ENCODE measurements around the gene BCAS3. TPM values are rescaled to one million over a fixed set of nuclear protein-coding genes. Genes with fewer than 3 reads are reported as not detected.

BCAS3 gene
- total RNA-seq, 1 donor from 2014 or later = 35.7 TPM

- peaks cover 3% of the 10 kb centered on the region for H3K36me3 Mint-ChIP-seq (ENCODE audit: unreplicated experiment)
Observed at GRCh38 chr17:61276806-61277205, 599.2 kb downstream of the BCAS3 start.

DNA sequence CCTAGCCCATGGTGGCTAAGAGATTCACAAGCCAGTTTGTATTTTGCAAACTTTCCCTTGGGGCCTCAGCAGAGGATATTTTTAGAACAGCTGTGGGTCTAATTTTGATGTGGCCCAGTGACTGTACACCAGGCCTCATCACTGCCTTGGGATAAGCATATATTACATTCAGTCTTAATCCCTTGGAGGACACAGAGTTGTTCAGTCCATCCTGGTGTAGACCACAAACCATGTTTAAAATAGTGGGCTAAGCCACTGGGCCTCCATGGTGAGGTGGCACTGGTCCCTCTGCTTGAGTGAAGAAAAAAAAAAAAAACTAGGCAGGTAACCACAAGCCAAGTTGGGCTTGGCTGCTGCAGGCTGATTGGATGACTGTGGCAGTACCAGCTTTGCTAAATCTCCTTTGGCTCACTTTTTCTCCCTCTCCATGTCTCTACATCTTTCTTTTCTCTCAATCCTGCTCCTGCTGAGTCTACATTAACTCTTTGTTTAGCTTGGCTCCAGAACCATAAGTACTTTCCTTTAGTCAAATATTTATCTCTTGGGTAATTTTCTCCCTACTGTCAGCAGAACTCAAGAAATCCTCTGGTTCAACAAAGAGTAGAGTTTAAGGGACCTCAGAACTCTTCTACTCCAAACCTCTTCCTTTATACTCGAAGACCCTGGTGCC, 602.0 kb downstream of the BCAS3 start:
- no peak overlapping the region for H3K4me3 Mint-ChIP-seq (ENCODE audit: unreplicated experiment)
- H3K27ac Mint-ChIP-seq (ENCODE audit: unreplicated experiment) = peak overlapping the region; percentile 58
- no peaks in the 10 kb centered on the region for H3K27me3 Mint-ChIP-seq (ENCODE audit: unreplicated experiment)
- H3K4me1 Mint-ChIP-seq (ENCODE audit: unreplicated experiment) = peaks cover 21% of the 10 kb centered on the region
- DNase-seq (ENCODE audit: extremely low spot score, unreplicated experiment) = no peak
- peaks cover 5% of the 10 kb centered on the region for H3K9me3 Mint-ChIP-seq (ENCODE audit: unreplicated experiment)
- no peak for TF ChIP-seq CTCF (IDR thresholded peaks at IDR 0.05)
- H3K36me3 Mint-ChIP-seq (ENCODE audit: unreplicated experiment) = peaks cover 3% of the 10 kb centered on the region

More at GRCh38 chr17:61276806-61277205, 599.2 kb downstream of the BCAS3 start:
- peaks cover 14% of the 10 kb centered on the region for H3K4me1 Mint-ChIP-seq (ENCODE audit: unreplicated experiment)
- no peak for TF ChIP-seq CTCF (IDR thresholded peaks at IDR 0.05)
- H3K4me3 Mint-ChIP-seq (ENCODE audit: unreplicated experiment) = no peak overlapping the region
- DNase-seq (ENCODE audit: extremely low spot score, unreplicated experiment) = no peak
- no peaks in the 10 kb centered on the region for H3K27me3 Mint-ChIP-seq (ENCODE audit: unreplicated experiment)
- no peak overlapping the region for H3K27ac Mint-ChIP-seq (ENCODE audit: unreplicated experiment)
- no peaks in the 10 kb centered on the region for H3K9me3 Mint-ChIP-seq (ENCODE audit: unreplicated experiment)

DNA sequence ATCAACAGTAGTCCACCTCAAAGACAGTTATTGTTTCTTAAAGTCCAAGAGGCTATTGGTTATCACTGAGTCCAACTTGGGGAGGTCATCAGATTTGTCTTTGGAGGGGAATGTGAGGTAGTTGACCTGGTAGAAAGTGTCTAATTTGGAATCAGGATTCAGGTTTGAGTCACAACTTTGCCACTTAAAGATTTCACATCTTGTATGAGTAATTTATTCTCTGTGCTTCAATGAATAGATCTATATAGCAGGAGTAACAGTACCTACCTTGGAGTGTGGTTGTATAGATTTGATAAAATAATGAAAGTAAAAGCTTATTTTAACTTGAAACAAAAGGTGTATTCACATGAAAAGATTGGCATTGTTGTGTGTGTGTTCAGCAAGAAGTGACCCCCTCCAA, 602.7 kb downstream of the BCAS3 start:
- DNase-seq (ENCODE audit: extremely low spot score, unreplicated experiment) = no peak
- Mint-ChIP-seq H3K36me3 (ENCODE audit: unreplicated experiment) (peaks cover 3% of the 10 kb centered on the region), H3K9me3 (ENCODE audit: unreplicated experiment) (peaks cover 5% of the 10 kb centered on the region), H3K4me1 (ENCODE audit: unreplicated experiment) (peaks cover 24% of the 10 kb centered on the region), H3K27ac (ENCODE audit: unreplicated experiment) (no peak overlapping the region), H3K4me3 (ENCODE audit: unreplicated experiment) (no peak overlapping the region), H3K27me3 (ENCODE audit: unreplicated experiment) (no peaks in the 10 kb centered on the region)
- no peak for TF ChIP-seq CTCF (IDR thresholded peaks at IDR 0.05)

DNA sequence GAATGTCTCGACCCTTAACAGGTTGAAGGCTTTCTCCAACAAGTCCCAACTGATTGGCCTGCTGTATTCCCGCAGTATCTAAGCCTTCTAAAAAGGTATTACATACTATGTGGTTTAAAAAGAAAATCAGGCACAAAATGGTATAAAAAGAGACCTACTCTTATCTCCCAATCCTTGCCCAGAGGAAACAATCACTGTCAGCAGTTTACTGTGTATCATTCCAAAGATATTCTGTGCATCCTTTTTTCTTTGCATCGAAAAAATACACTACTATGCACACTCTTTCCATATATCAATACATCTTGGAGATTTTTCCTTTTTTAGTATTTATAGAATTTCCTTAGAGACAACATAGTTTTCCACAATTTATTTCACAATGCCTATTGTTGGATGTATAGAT, 603.2 kb downstream of the BCAS3 start:
- H3K4me3 Mint-ChIP-seq (ENCODE audit: unreplicated experiment) = no peak overlapping the region
- no peak for TF ChIP-seq CTCF (IDR thresholded peaks at IDR 0.05)
- no peaks in the 10 kb centered on the region for H3K27me3 Mint-ChIP-seq (ENCODE audit: unreplicated experiment)
- H3K27ac Mint-ChIP-seq (ENCODE audit: unreplicated experiment) = no peak overlapping the region
- peaks cover 29% of the 10 kb centered on the region for H3K4me1 Mint-ChIP-seq (ENCODE audit: unreplicated experiment)
- DNase-seq (ENCODE audit: extremely low spot score, unreplicated experiment) = no peak
- H3K36me3 Mint-ChIP-seq (ENCODE audit: unreplicated experiment) = peaks cover 3% of the 10 kb centered on the region
- H3K9me3 Mint-ChIP-seq (ENCODE audit: unreplicated experiment) = peaks cover 5% of the 10 kb centered on the region

DNA sequence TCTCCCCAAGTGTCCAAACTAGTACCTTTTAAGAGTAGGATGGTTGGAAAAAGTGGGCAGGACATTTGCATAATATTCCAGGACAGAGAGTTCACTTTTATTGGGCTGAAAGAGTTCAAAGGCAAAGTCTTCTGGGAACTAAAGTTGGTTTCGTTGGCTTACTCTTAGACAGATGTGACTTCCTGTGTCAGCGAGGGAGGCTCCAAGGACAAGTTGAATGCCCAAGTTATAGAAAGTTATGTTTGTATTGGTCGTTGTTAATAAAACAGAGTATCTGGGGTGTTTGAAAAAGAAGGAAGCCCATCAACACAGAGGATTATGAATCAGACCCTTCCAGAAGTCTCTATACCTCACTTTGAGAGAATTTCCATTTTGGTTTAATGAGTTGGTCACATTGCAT, 604.7 kb downstream of the BCAS3 start:
- Mint-ChIP-seq H3K4me3 (ENCODE audit: unreplicated experiment) (no peak overlapping the region), H3K36me3 (ENCODE audit: unreplicated experiment) (no peaks in the 10 kb centered on the region), H3K27me3 (ENCODE audit: unreplicated experiment) (no peaks in the 10 kb centered on the region), H3K4me1 (ENCODE audit: unreplicated experiment) (peaks cover 37% of the 10 kb centered on the region), H3K27ac (ENCODE audit: unreplicated experiment) (no peak overlapping the region), H3K9me3 (ENCODE audit: unreplicated experiment) (peaks cover 5% of the 10 kb centered on the region)
- no peak for TF ChIP-seq CTCF (IDR thresholded peaks at IDR 0.05)
- no peak for DNase-seq (ENCODE audit: extremely low spot score, unreplicated experiment)
